C4-2B (cell line): ENCODE results near the gene OSBPL1A.

Experiments used
- H3K27ac ChIP-seq: fragments of 450-650 bp; 2 replicates; pipeline ENCODE4 v1.5.1; 2017
- ZFX ChIP-seq: fragments of 450-650 bp; IDR thresholded peaks from 2 replicates; pipeline ENCODE4 v1.6.1; 2017
- TF ChIP-seq, protein P1 (sequence below): fragments of 450-650 bp; conservative IDR thresholded peaks from 2 replicates; pipeline ENCODE4 v1.5.1; 2017; ENCODE audit warnings: mild to moderate bottlenecking

Gene OSBPL1A

GRCh38 chr18:24259869-24260641 is 137.6 kb downstream of the OSBPL1A start:
- H3K27ac ChIP-seq: no peak overlapping the region
- no peak for TF ChIP-seq ZFX
- TF ChIP-seq, protein P1, sequence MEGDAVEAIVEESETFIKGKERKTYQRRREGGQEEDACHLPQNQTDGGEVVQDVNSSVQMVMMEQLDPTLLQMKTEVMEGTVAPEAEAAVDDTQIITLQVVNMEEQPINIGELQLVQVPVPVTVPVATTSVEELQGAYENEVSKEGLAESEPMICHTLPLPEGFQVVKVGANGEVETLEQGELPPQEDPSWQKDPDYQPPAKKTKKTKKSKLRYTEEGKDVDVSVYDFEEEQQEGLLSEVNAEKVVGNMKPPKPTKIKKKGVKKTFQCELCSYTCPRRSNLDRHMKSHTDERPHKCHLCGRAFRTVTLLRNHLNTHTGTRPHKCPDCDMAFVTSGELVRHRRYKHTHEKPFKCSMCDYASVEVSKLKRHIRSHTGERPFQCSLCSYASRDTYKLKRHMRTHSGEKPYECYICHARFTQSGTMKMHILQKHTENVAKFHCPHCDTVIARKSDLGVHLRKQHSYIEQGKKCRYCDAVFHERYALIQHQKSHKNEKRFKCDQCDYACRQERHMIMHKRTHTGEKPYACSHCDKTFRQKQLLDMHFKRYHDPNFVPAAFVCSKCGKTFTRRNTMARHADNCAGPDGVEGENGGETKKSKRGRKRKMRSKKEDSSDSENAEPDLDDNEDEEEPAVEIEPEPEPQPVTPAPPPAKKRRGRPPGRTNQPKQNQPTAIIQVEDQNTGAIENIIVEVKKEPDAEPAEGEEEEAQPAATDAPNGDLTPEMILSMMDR: no peak

DNA sequence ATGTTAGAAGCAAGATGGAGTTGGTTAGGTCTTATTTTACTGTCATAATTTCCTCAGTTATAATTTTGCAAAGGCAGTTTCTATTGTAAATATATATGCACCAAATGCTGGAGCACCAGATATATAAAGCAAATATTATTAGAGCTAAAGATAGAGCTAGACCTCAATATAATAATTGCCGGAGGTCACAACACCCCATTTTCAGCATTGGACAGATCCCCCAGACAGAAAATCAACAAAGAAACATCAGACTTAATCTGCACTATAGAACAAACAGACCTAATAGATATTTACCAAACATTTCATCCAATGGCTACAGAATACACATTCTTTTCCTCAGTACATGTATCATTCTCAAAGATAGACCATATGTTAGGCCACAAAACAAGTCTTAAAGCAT is 143.6 kb downstream of the OSBPL1A start:
- TF ChIP-seq, protein P1: no peak
- no peak for TF ChIP-seq ZFX
- H3K27ac ChIP-seq: no peak overlapping the region

GRCh38 chr18:24249716-24250115 is 147.9 kb downstream of the OSBPL1A start:
- TF ChIP-seq ZFX: no peak
- TF ChIP-seq, protein P1: no peak
- no peak overlapping the region for H3K27ac ChIP-seq

DNA sequence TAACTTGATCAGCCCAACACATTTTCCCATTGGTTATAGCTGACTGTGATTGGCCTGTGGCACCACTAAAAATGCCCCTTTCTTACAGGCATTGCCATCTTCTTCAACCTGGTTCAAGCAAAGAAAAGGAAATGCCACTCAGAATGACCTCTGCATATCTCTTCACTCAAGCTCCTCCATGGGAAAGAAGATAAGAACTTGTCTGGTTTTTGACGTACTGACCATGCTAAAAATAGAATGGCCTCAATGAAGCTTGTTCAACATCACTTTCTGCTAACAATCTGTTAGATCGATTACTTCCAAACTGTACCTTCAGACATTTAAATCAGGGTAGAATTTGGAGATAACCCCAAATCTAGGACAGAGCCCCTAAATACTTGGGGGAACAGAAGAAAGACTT is 149.3 kb downstream of the OSBPL1A start:
- TF ChIP-seq ZFX: no peak
- TF ChIP-seq, protein P1: no peak
- H3K27ac ChIP-seq: no peak overlapping the region

DNA sequence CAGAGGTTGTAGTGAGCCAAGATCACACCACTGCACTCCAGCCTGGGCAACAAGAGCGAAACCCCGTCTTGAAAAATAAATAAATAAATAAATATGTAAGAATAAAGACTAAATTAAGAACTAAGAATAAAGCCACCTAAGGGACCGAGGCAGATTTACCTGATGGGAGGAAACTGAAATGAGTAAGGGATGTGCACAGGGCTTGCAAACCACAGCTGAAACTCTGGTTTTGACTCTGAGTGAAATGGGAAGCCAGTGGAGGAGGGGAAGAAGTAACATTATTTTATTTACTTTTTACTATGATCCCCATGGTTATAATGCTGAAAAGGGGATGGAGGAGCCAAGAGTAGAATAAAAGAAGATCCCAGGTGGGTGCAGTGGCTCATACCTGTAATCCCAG is 151.5 kb downstream of the OSBPL1A start:
- no peak overlapping the region for H3K27ac ChIP-seq
- TF ChIP-seq, protein P1: no peak
- TF ChIP-seq ZFX: no peak

DNA sequence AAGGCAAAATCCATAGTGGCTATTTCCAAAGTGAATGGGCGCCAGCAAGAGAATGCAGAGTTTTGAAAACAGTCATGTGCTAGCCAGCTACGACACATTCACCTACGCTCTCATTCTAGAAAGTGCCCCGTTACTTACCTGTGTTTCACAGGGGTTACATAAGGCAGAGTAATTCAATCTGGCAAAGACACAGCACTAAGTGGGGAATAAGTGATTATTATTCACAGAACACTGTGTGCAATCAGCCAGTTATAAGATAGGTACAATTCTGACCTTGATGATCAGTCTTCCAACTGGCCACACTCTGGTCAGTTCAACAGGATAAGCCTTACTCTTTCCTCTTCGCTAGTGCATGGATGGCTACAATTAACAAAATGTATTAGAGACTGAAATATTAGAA is 152.9 kb downstream of the OSBPL1A start:
- no peak overlapping the region for H3K27ac ChIP-seq
- TF ChIP-seq ZFX: no peak
- TF ChIP-seq, protein P1: no peak

DNA sequence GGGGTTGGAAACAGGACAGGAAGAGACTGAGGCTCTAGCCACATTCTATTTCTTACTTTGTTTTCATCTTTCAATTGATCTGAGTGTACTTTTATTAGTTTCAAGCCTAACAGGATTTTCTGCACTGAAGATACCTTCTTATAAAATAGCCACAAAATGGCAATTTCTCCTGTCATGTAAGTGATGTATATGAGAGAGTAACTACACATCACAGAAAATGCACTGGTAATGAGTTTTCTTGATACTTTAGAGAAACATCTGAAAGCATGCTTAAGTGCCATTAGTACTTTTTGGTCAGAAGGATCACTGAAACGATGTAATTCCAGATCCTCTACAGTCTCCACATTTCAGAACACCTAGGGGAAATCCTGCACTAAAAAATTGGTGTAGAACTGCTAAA is 153.9 kb downstream of the OSBPL1A start:
- TF ChIP-seq, protein P1: no peak
- TF ChIP-seq ZFX: no peak
- H3K27ac ChIP-seq: no peak overlapping the region
